Measurements from ENCODE around the gene RPS6KB2.

DNA sequence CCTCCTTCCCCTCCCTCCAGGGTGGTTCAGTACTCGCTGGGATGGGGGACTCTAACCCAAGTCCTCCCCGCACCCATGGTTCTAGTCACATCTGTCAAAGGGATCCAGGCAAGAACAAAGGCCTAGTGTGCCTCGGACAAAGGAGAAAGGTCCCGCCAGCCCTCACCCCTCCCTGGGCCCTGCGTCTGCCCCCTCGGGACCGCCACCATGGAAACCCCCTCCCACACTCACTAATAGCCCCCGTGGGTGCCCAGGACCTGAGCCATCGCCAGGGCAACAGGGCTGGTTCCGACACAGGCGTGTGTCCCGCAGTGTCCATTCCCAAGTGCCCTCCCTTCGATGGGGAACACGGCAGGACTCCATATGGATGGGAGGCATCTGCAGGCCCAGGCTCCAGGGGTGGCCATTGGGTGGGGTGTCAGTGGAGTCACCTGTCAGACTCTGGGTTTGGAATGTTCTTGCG lies 17.9 kb upstream of the RPS6KB2 start:
- TF ChIP-seq, protein P1, sequence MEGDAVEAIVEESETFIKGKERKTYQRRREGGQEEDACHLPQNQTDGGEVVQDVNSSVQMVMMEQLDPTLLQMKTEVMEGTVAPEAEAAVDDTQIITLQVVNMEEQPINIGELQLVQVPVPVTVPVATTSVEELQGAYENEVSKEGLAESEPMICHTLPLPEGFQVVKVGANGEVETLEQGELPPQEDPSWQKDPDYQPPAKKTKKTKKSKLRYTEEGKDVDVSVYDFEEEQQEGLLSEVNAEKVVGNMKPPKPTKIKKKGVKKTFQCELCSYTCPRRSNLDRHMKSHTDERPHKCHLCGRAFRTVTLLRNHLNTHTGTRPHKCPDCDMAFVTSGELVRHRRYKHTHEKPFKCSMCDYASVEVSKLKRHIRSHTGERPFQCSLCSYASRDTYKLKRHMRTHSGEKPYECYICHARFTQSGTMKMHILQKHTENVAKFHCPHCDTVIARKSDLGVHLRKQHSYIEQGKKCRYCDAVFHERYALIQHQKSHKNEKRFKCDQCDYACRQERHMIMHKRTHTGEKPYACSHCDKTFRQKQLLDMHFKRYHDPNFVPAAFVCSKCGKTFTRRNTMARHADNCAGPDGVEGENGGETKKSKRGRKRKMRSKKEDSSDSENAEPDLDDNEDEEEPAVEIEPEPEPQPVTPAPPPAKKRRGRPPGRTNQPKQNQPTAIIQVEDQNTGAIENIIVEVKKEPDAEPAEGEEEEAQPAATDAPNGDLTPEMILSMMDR (conservative IDR thresholded peaks at IDR 0.05 in 1 of 2, IDR thresholded peaks at IDR 0.05 in 1 of 2; ENCODE audit: extremely low read depth in 1 of 2, insufficient read depth in 1 of 2, low read depth in 1 of 2, low read length in 2 of 2), result no peak
- no peak for TF ChIP-seq EZH2 (IDR thresholded peaks at IDR 0.05; ENCODE audit: borderline replicate concordance, low read length)

All from mammary epithelial cell (primary cell).